H1 (cell line): ENCODE results near the gene ARID2. TPM values are rescaled to one million over a fixed set of nuclear protein-coding genes. Genes with fewer than 3 reads are reported as not detected.

ENCODE experiments used
- CTCF ChIA-PET: fragments of 300-600 bp; sonication (Branson Sonifier 250); formaldehyde crosslinking; loops from one replicate; lab custom pipeline; 2021; ENCODE audit not compliant: partially characterized antibody; lab: Charles Lee
- POLR2A ChIA-PET: fragments of 300-600 bp; sonication (Branson Sonifier 250); formaldehyde crosslinking; loops from one replicate; lab custom pipeline; 2021; ENCODE audit warnings: inconsistent platforms; ENCODE audit not compliant: partially characterized antibody; lab: Charles Lee
- DNase-seq, 2 experiments: peaks; one replicate each; pipeline versions ENCODE4 v3.0.0 to v3.0.0-alpha.2; 2010 to 2022; ENCODE audit warnings: low spot score in 2 of 2, low read depth in 1 of 2, mixed read lengths in 1 of 2
- FAIRE-seq: peaks from 2 replicates; lab custom pipeline; 2011; peaks lifted over from hg19 to GRCh38; lab: Jason Lieb, UNC
- H2AFZ ChIP-seq: 2 replicates; pipeline ENCODE4 v1.8.1; 2012; ENCODE audit warnings: low read length, inconsistent platforms
- H2AK5ac ChIP-seq: 2 replicates; pipeline ENCODE4 v1.6.1; 2013; ENCODE audit warnings: low read depth, low read length
- H2BK120ac ChIP-seq: replicated peaks from 2 replicates; pipeline ENCODE3; 2013; ENCODE audit warnings: low read depth, low read length, inconsistent platforms
- H2BK12ac ChIP-seq: 2 replicates; pipeline ENCODE4 v1.6.1; 2013; ENCODE audit warnings: low read depth, low read length
- H2BK15ac ChIP-seq: 2 replicates; pipeline ENCODE4 v1.6.1; 2013; ENCODE audit warnings: low read length
- H2BK20ac ChIP-seq: 2 replicates; pipeline ENCODE4 v1.6.1; 2013; ENCODE audit warnings: low read length
- H2BK5ac ChIP-seq: 2 replicates; pipeline ENCODE4 v1.6.1; 2013; ENCODE audit warnings: low read depth, low read length
- H3K14ac ChIP-seq: 2 replicates; pipeline ENCODE4 v1.6.1; 2013; ENCODE audit warnings: inconsistent platforms; ENCODE audit not compliant: insufficient read length
- H3K18ac ChIP-seq: 2 replicates; pipeline ENCODE4 v1.6.1; 2013; ENCODE audit warnings: low read length; ENCODE audit errors: extremely low read depth
- H3K23ac ChIP-seq: 2 replicates; pipeline ENCODE4 v1.6.1; 2013; ENCODE audit warnings: inconsistent platforms; ENCODE audit not compliant: insufficient read length
- H3K23me2 ChIP-seq: 2 replicates; pipeline ENCODE4 v1.6.1; 2013; ENCODE audit warnings: low read depth, low read length
- H3K27ac ChIP-seq: 2 replicates; pipeline ENCODE4 v1.6.1; 2011; ENCODE audit warnings: low read depth, low read length, inconsistent platforms
- H3K27me3 ChIP-seq, 4 experiments: replicated peaks in 1 of 4; 1 replicate in 1 of 4; 2 replicates in 3 of 4; pipeline versions ENCODE4 v1.6.1 to v1.8.1; 2011 to 2013; ENCODE audit warnings: low read length in 3 of 4, mild to moderate bottlenecking in 3 of 4, inconsistent platforms in 2 of 4, mixed read lengths in 2 of 4, moderate library complexity in 1 of 4; ENCODE audit not compliant: control insufficient read depth in 3 of 4, insufficient read depth in 3 of 4; ENCODE audit errors: extremely low read depth in 1 of 4
- H3K36me3 ChIP-seq, 4 experiments: 2 replicates each; pipeline versions ENCODE4 v1.6.1 to v1.8.1; 2011 to 2013; ENCODE audit warnings: mild to moderate bottlenecking in 4 of 4, low read length in 3 of 4, moderate library complexity in 2 of 4, control low read depth in 1 of 4, inconsistent platforms in 1 of 4; ENCODE audit not compliant: insufficient read depth in 4 of 4, control insufficient read depth in 2 of 4
- H3K4ac ChIP-seq: replicated peaks from 2 replicates; pipeline ENCODE3; 2013; ENCODE audit warnings: low read length, low read depth, mixed read lengths, inconsistent platforms; ENCODE audit not compliant: insufficient read length
- H3K4me1 ChIP-seq, 4 experiments: replicated peaks in 1 of 4; 1 replicate in 1 of 4; 2 replicates in 3 of 4; pipeline versions ENCODE4 v1.6.1 to v1.8.1; 2011 to 2013; ENCODE audit warnings: low read length in 3 of 4, inconsistent platforms in 2 of 4, mixed read lengths in 1 of 4; ENCODE audit not compliant: insufficient read depth in 4 of 4, control insufficient read depth in 3 of 4
- H3K4me2 ChIP-seq, 2 experiments: 2 replicates each; pipeline versions ENCODE4 v1.6.1 to v1.8.1; 2011 to 2013; ENCODE audit warnings: low read depth in 2 of 2, low read length in 2 of 2, control low read depth in 1 of 2, inconsistent platforms in 1 of 2, mild to moderate bottlenecking in 1 of 2; ENCODE audit not compliant: insufficient read depth in 1 of 2
- H3K4me3 ChIP-seq, 4 experiments: fragments of 200-600, 300-600 bp in 1 of 4; sonication (generic), shearing (Covaris generic), sonication (Bioruptor Twin) in 1 of 4; 2 replicates each; pipeline versions ENCODE4 v1.5.1 to v1.8.1; 2011 to 2016; ENCODE audit warnings: low read length in 4 of 4, low read depth in 3 of 4, control low read depth in 2 of 4, inconsistent platforms in 2 of 4, mild to moderate bottlenecking in 2 of 4, mixed read lengths in 1 of 4, moderate library complexity in 1 of 4; ENCODE audit not compliant: insufficient read depth in 2 of 4; ENCODE audit errors: extremely low read depth in 1 of 4
- H3K56ac ChIP-seq: replicated peaks from 2 replicates; pipeline ENCODE3; 2013; ENCODE audit warnings: low read depth, mild to moderate bottlenecking, mixed read lengths, low read length, inconsistent platforms; ENCODE audit not compliant: insufficient read length
- H3K79me1 ChIP-seq: 2 replicates; pipeline ENCODE4 v1.6.1; 2013; ENCODE audit warnings: low read depth, low read length, control low read depth
- H3K79me2 ChIP-seq, 2 experiments: 2 replicates each; pipeline versions ENCODE4 v1.6.1 to v1.8.1; 2012 to 2013; ENCODE audit warnings: low read length in 2 of 2, mild to moderate bottlenecking in 2 of 2, inconsistent platforms in 1 of 2; ENCODE audit not compliant: insufficient read depth in 2 of 2, control insufficient read depth in 1 of 2
- H3K9ac ChIP-seq, 4 experiments: replicated peaks in 1 of 4; 1 replicate in 1 of 4; 2 replicates in 3 of 4; pipeline versions ENCODE4 v1.6.1 to v1.8.1; 2011 to 2013; ENCODE audit warnings: low read depth in 3 of 4, low read length in 3 of 4, control low read depth in 2 of 4, mild to moderate bottlenecking in 2 of 4, moderate library complexity in 2 of 4, inconsistent platforms in 1 of 4; ENCODE audit errors: extremely low read depth in 1 of 4
- H3K9me3 ChIP-seq, 2 experiments: 2 replicates each; pipeline versions ENCODE4 v1.6.1 to v1.8.1; 2012 to 2013; ENCODE audit warnings: mild to moderate bottlenecking in 2 of 2, moderate library complexity in 2 of 2, control low read depth in 1 of 2, inconsistent platforms in 1 of 2, low read depth in 1 of 2, low read length in 1 of 2, mixed read lengths in 1 of 2; ENCODE audit not compliant: insufficient read depth in 2 of 2
- H4K20me1 ChIP-seq, 2 experiments: replicated peaks in 1 of 2; 2 replicates each; pipeline versions ENCODE3 to v1.8.1; 2011 to 2013; ENCODE audit warnings: inconsistent platforms in 2 of 2, low read length in 2 of 2, mild to moderate bottlenecking in 1 of 2; ENCODE audit not compliant: insufficient read depth in 2 of 2, control insufficient read depth in 1 of 2
- H4K5ac ChIP-seq: 2 replicates; pipeline ENCODE4 v1.6.1; 2013; ENCODE audit warnings: low read length, low read depth, mixed read lengths, inconsistent platforms; ENCODE audit not compliant: insufficient read length
- H4K8ac ChIP-seq: 2 replicates; pipeline ENCODE4 v1.8.0; 2013; ENCODE audit warnings: mild to moderate bottlenecking, moderate library complexity, low read length, inconsistent platforms; ENCODE audit not compliant: insufficient read depth; ENCODE audit errors: extremely low read depth
- H4K91ac ChIP-seq: replicated peaks from 2 replicates; pipeline ENCODE3; 2013; ENCODE audit warnings: low read length, mixed read lengths, inconsistent platforms; ENCODE audit not compliant: insufficient read length
- GABPA ChIP-seq: IDR thresholded peaks from 2 replicates; pipeline ENCODE4 v1.6.1; 2011; ENCODE audit warnings: mild to moderate bottlenecking, low read length, moderate library complexity, borderline replicate concordance; ENCODE audit not compliant: insufficient read depth
- WGBS, 2 experiments: shearing (Covaris generic) in 1 of 2; methylation state at CpG; one replicate each; pipeline versions ENCODE4 v1.1.6 to v1.1.7; 2013 to 2015; ENCODE audit warnings: low lambda C conversion rate in 2 of 2, mixed read lengths in 2 of 2, inconsistent platforms in 1 of 2, low coverage in 1 of 2, missing lambda C conversion rate in 1 of 2; ENCODE audit not compliant: insufficient replicate concordance in 2 of 2, insufficient coverage in 1 of 2, insufficient read length in 1 of 2; ENCODE audit errors: extremely low coverage in 1 of 2, missing lambda C conversion rate in 1 of 2; 5-methylcytosine and 5-hydroxymethylcytosine counted together
- polyA plus RNA-seq, 7 experiments: library from polyadenylated mRNA; depleted of rRNA in 3 of 7; stranded (reverse) in 5 of 7; unstranded in 2 of 7; fragments of >200 nt in 5 of 7; fragments of 200-250 nt in 2 of 7; gene quantifications; 1 replicate in 5 of 7; 2 replicates in 1 of 7; 4 replicates in 1 of 7; pipeline versions ENCODE4 v1.2.1 to v1.2.3, GENCODE V29; 2011 to 2013; ENCODE audit warnings: missing spikeins in 2 of 7, mixed read lengths in 2 of 7
- total RNA-seq: library from RNA; stranded (reverse); fragmentation: NEBNext Ultra II Directional; extraction: Animal tissue kit (Norgen Biotek cat#: 25700); gene quantifications from 2 replicates; pipeline ENCODE4 v1.2.1, GENCODE V29; 2021

The ARID2 gene
- total and polyA plus RNA-seq, 2 of the 8 experiments (the other 6 are each of a cell fraction or from before 2014, with no cell fraction given): 32.0 to 45.2 TPM

DNA sequence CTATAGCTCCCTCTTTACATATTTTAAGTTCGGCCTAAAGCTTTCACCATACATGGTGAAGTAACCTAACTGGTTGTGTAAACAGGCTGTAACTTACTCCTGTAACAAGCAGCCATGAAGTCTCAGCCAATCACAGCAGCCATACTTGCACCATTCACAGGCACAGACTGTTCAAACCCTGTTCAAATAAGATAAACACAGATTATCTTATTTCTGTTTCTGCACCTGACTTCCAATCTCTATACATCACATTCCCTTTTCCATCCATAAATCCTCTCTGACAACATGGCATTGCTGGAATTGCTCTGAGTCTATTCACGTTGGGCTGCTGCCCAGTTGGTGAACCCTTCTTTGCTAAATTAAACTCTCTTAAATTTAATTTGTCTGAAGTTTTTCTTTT lies 34.5 kb upstream of the ARID2 start:
- 93% methylated on average over 2 of the region's 2 CpGs; no CpG with 5 or more reads in 1 of the 2 experiments for WGBS, 2 experiments
- no peak overlapping the region for H3K4me2 ChIP-seq
- no peaks in the 10 kb centered on the region for H3K79me1 ChIP-seq
- no peak overlapping the region for H2AFZ ChIP-seq
- no peaks in the 10 kb centered on the region for H3K27me3 ChIP-seq
- H3K9me3 ChIP-seq: no peaks in the 10 kb centered on the region
- POLR2A ChIA-PET: interaction anchor here (1.0 to 1.2 kb wide), 2 partner anchors 10 to 34 kb away, joined by 3 read pairs; no protein-coding TSS in a partner anchor
- no peak overlapping the region for H3K4ac ChIP-seq
- no peak for FAIRE-seq
- no peak overlapping the region for H2BK12ac ChIP-seq
- no peak overlapping the region for H2BK20ac ChIP-seq
- H3K79me2 ChIP-seq: no peaks in the 10 kb centered on the region
- H2BK5ac ChIP-seq: no peak overlapping the region
- no peak overlapping the region for H4K5ac ChIP-seq
- H3K9ac ChIP-seq: no peak overlapping the region
- H3K36me3 ChIP-seq: no peaks in the 10 kb centered on the region
- no peak overlapping the region for H3K27ac ChIP-seq
- no peak overlapping the region for H2BK15ac ChIP-seq
- no peak overlapping the region for H3K4me3 ChIP-seq
- H2BK120ac ChIP-seq: no peak overlapping the region
- H3K4me1 ChIP-seq: no peaks in the 10 kb centered on the region
- no peak overlapping the region for H3K14ac ChIP-seq
- H2AK5ac ChIP-seq: no peak overlapping the region
- no peaks in the 10 kb centered on the region for H3K23me2 ChIP-seq
- H3K56ac ChIP-seq: no peak overlapping the region
- H4K20me1 ChIP-seq: no peaks in the 10 kb centered on the region
- no peak overlapping the region for H4K91ac ChIP-seq
- H3K18ac ChIP-seq: no peak overlapping the region
- H3K23ac ChIP-seq: no peak overlapping the region
- no peak for TF ChIP-seq GABPA
- TF ChIP-seq, all 59 proteins: peak for 0
- CTCF ChIA-PET: no interaction called here
- no peak for DNase-seq
- no peak overlapping the region for H4K8ac ChIP-seq
